Right lobe of liver (tissue), 6 donors: ENCODE results near the gene DCAF4L1. TPM values are rescaled to one million over a fixed set of nuclear protein-coding genes. Genes with fewer than 3 reads are reported as not detected.

Experiments
- ATAC-seq, 4 donors: fragments of 200-7000 bp; cut with Tn5 transposase; one replicate each; pipeline ENCODE4 v1.9.1; 2020; ENCODE audit warnings: mild to moderate bottlenecking in 4 of 4, moderate library complexity in 4 of 4
- DNase-seq, 3 donors: peaks; one replicate each; pipeline ENCODE4 v3.0.0-alpha.2; 2020
- H3K27ac ChIP-seq, 3 donors: fragments of 200-600 bp; one replicate each; pipeline ENCODE4 v1.8.0; 2022
- H3K27me3 ChIP-seq, 2 donors: fragments of 200-600 bp; one replicate each; pipeline ENCODE4 v1.8.0; 2022
- H3K36me3 ChIP-seq, 4 donors: fragments of 200-600 bp; sonication (generic) in 1 of 4; one replicate each; pipeline versions ENCODE4 v1.5.1 to v1.8.0; 2017 to 2022; ENCODE audit warnings: control low read depth in 1 of 4
- H3K4me1 ChIP-seq, 4 donors: fragments of 200-600 bp; sonication (generic) in 1 of 4; one replicate each; pipeline versions ENCODE4 v1.5.1 to v1.8.0; 2017 to 2022; ENCODE audit warnings: control low read depth in 1 of 4
- H3K4me3 ChIP-seq, 3 donors: fragments of 200-600 bp; one replicate each; pipeline ENCODE4 v1.8.0; 2022
- H3K9me3 ChIP-seq, 4 donors: fragments of 200-600 bp; sonication (generic) in 1 of 4; one replicate each; pipeline versions ENCODE4 v1.5.1 to v1.8.0; 2017 to 2022; ENCODE audit warnings: control low read depth in 1 of 4
- CTCF ChIP-seq, 4 donors: fragments of 200-600 bp in 3 of 4; fragments of 450-650 bp in 1 of 4; IDR thresholded peaks; one replicate each; pipeline versions ENCODE4 v1.5.1 to v1.8.0; 2016 to 2022; ENCODE audit warnings: antibody characterized with exemption in 4 of 4, mild to moderate bottlenecking in 2 of 4
- POLR2A ChIP-seq: fragments of 450-650 bp; IDR thresholded peaks from one replicate; pipeline ENCODE4 v1.6.1; 2017; ENCODE audit warnings: antibody characterized with exemption, mild to moderate bottlenecking
- whole genome bisulfite sequencing: methylation state at CpG from one replicate; pipeline ENCODE4 v1.1.6; 2018; ENCODE audit warnings: low coverage, low lambda C conversion rate; ENCODE audit not compliant: insufficient coverage; ENCODE audit errors: missing lambda C conversion rate; 5-methylcytosine and 5-hydroxymethylcytosine counted together
- intact Hi-C, 2 donors: fragments of 100-400 bp; cut with DNase I; formaldehyde crosslinking; loops; one replicate each; pipeline versions ENCODE4 v1.11.2 to v1.14.1; 2022
- total RNA-seq, 6 experiments: library from RNA; depleted of rRNA in 2 of 6; stranded (reverse); fragments of >200 nt in 2 of 6; fragmentation: NEBNext Ultra II Directional in 3 of 6; extraction: Animal tissue kit (Norgen Biotek cat#: 25700) in 3 of 6; gene quantifications; one replicate each; pipeline versions ENCODE4 v1.1.0 to v1.2.4, GENCODE V29; 2016 to 2023
- donor health status: DM: no; HTN: yes; CAD: no.
- donor health status: DM: no; HTN: no; CAD: no.
- donor health status: DM: no; HTN: no; CAD: no.
- donor health status: DM: no; HTN: yes; CAD: no.
- donor health status: DM: no; HTN: yes; CAD: no.

Gene DCAF4L1
- total RNA-seq, 6 experiments from 2014 or later = 0.04 to 0.31 (median 0.15) TPM

GRCh38 chr4:41944089-41944488 lies 37.5 kb upstream of the DCAF4L1 start:
- Histone ChIP-seq H3K4me1 (peaks cover 0 to 7% (median 3%) of the 10 kb centered on the region in 4 donors), H3K27me3 (no peaks in the 10 kb centered on the region), H3K36me3 (peaks cover 0 to 44% (median 4%) of the 10 kb centered on the region in 4 donors), H3K27ac (no peak overlapping the region), H3K4me3 (no peak overlapping the region), H3K9me3 (no peaks in the 10 kb centered on the region)
- ATAC-seq (no peak), DNase-seq (no peak)
- intact Hi-C loops = no loop called here
- no peak for TF ChIP-seq POLR2A
- TF ChIP-seq CTCF (IDR thresholded peaks at IDR 0.05) = no peak

DNA sequence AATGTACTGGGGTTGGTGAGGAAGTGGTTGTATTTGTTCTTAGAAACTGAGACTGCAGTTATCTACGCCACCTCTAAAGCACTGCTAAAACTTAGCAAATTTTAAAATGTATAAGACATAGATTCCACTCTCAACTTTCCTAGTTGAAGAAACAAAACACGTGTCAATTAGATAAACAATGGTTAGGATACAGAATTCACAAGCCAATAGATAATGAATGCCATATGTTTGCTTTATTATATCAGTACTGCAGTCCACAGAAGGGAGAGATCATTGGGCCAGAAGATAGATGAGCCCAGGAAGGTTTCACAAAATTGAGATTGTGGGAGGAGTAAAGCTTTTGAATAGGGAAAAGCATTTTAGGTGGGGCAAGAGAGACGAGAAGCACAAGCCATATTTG lies 32.0 kb upstream of the DCAF4L1 start:
- DNase-seq (no peak), ATAC-seq (no peak)
- Histone ChIP-seq H3K4me1 (no peaks in the 10 kb centered on the region), H3K9me3 (no peaks in the 10 kb centered on the region), H3K27me3 (no peaks in the 10 kb centered on the region), H3K27ac (no peak overlapping the region), H3K4me3 (no peak overlapping the region), H3K36me3 (peaks cover 0 to 62% (median 7%) of the 10 kb centered on the region in 4 donors)
- intact Hi-C loops = no loop called here
- TF ChIP-seq POLR2A (no peak), CTCF (IDR thresholded peaks at IDR 0.05) (no peak)
- 83% methylated on average over 3 of the region's 3 CpGs for WGBS

DNA sequence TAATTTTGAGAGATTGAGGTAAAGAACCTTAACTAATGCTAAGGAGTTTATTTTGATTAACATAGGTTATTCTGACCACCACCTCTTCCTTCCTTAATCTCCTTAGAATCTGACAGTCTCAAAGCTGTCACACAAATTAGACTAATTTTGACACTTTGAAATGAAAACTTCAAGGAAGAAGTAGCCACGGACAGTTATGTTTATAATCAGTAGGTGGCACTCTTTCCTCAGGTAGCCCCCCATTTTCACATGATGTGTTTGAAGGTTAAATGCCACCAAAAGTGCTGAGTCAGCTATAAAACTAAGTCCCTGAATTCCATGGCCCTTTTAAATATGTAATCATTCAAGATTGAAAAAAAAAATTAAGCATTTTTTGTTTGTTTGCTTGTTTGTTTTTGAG lies 23.9 kb upstream of the DCAF4L1 start:
- Histone ChIP-seq H3K4me3 (no peak overlapping the region), H3K27ac (no peak overlapping the region), H3K4me1 (no peaks in the 10 kb centered on the region), H3K36me3 (peaks cover 0 to 19% (median 3%) of the 10 kb centered on the region in 4 donors), H3K27me3 (no peaks in the 10 kb centered on the region), H3K9me3 (no peaks in the 10 kb centered on the region)
- TF ChIP-seq CTCF (IDR thresholded peaks at IDR 0.05) (peak in 3 of 4 donors; percentile 34 to 38 (median 35)), POLR2A (no peak)
- ATAC-seq = no peak
- no peak for DNase-seq
- intact Hi-C loops = no loop called here
- 23% methylated on average over 1 of the region's 1 CpG for WGBS

DNA sequence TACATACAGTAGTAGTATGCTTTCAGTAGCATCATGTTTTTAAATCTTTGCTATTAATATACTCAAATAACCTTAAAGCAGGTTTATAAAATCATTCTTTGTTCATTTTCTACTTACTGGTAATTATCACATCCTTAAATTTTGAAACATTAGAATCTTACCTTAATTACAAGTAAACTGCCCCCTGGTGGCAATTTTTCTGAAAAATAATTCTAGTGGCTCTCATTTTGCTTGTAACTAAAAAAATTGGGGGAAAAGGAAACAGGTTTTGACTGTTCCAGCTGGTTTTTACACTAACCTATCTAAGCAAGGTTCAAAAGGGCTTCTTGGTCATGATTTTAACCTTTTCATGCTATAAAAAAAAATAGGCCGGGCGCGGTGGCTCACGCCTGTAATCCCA lies 18.5 kb upstream of the DCAF4L1 start:
- no peaks in the 10 kb centered on the region for H3K4me1 ChIP-seq
- no peak for DNase-seq
- TF ChIP-seq POLR2A (no peak), CTCF (IDR thresholded peaks at IDR 0.05) (peak; percentile 26 to 44 (median 39))
- no peaks in the 10 kb centered on the region for H3K27me3 ChIP-seq
- intact Hi-C loops = no loop called here
- no peak overlapping the region for H3K4me3 ChIP-seq
- no peaks in the 10 kb centered on the region for H3K36me3 ChIP-seq
- no peak overlapping the region for H3K27ac ChIP-seq
- ATAC-seq = no peak
- WGBS = 100% methylated on average over 4 of the region's 4 CpGs
- H3K9me3 ChIP-seq = no peaks in the 10 kb centered on the region

DNA sequence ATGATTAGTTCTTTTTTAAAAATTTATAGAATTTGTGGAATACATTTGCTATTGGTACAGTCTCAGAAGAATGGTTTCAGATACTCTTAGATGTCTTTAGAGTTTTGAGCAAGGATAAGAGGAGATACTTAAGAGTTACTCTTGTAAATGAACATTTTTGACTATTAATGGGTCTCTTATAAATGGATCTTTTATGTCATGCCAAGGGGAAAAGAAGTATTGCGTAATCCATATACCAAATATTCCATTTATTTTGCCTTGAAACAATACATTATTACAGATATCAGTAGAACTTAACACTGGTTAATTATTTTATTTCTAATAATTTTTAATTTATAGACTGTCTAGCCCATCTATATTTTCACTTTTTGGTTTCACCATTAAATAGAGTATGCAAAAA lies 17.2 kb upstream of the DCAF4L1 start:
- WGBS = 100% methylated on average over 1 of the region's 1 CpG
- no peak overlapping the region for H3K27ac ChIP-seq
- no peaks in the 10 kb centered on the region for H3K4me1 ChIP-seq
- TF ChIP-seq POLR2A (no peak), CTCF (IDR thresholded peaks at IDR 0.05) (no peak)
- H3K4me3 ChIP-seq = no peak overlapping the region
- DNase-seq = no peak
- intact Hi-C loops = no loop called here
- H3K9me3 ChIP-seq = no peaks in the 10 kb centered on the region
- ATAC-seq = no peak
- no peaks in the 10 kb centered on the region for H3K36me3 ChIP-seq
- no peaks in the 10 kb centered on the region for H3K27me3 ChIP-seq
